BE2C (cell line): ENCODE measurements around the gene C11orf91.

Experiments
- DNase-seq: peaks from one replicate; pipeline ENCODE4 v3.0.0-alpha.2; 2020
- H3K27me3 ChIP-seq: fragments of 250-450 bp; sonication (Bioruptor Pico); 2 replicates; pipeline ENCODE4 v1.5.1; 2020; ENCODE audit warnings: mild to moderate bottlenecking
- H3K36me3 ChIP-seq: fragments of 250-450 bp; sonication (Bioruptor Pico); 2 replicates; pipeline ENCODE4 v1.5.1; 2020; ENCODE audit warnings: mild to moderate bottlenecking
- H3K4me1 ChIP-seq: fragments of 250-450 bp; sonication (Bioruptor Pico); 2 replicates; pipeline ENCODE4 v1.5.1; 2020
- H3K4me3 ChIP-seq: 2 replicates; pipeline ENCODE4 v1.5.1; 2011; ENCODE audit warnings: low read depth, low read length
- H3K9me3 ChIP-seq: fragments of 250-450 bp; sonication (Bioruptor Pico); 2 replicates; pipeline ENCODE4 v1.5.1; 2020
- TF ChIP-seq, protein P1 (sequence below): IDR thresholded peaks from 2 replicates; pipeline ENCODE4 v1.5.1; 2012; ENCODE audit warnings: mild to moderate bottlenecking, low read depth, low read length

Gene C11orf91

DNA sequence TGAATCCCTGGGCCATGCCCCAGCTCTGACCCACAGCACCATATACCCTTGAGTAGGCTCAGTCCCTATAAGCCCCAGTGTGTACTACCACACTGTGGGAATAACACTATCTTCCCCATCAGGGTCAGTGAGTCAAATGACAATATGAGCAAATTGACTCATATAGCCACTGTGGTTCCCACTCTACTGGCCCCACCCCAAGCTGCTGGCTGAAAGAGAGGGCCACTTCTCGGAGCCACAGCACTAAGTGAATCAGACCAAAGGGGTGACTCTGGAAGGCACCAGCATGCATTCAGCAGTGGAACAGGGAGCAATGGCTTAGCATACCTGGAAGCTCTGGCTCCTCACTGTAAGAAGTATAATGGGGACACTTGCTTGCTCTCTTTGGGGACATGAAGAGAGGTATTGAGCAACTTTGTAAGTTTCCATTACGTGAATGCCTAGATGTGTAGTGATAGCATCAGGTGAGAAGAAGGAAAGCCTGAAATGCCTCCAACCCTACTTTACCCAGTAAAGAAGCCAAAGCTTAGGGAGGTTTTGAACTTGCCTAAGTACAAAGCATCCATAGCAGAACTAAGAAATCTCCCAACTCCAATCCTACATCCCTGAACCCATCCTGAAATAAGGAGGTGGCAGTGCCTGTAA is 22.1 kb upstream of the C11orf91 start:
- Histone ChIP-seq H3K36me3 (no peaks in the 10 kb centered on the region), H3K9me3 (no peaks in the 10 kb centered on the region), H3K27me3 (no peaks in the 10 kb centered on the region), H3K4me3 (no peak overlapping the region), H3K4me1 (no peaks in the 10 kb centered on the region)
- no peak for DNase-seq
- TF ChIP-seq, protein P1, sequence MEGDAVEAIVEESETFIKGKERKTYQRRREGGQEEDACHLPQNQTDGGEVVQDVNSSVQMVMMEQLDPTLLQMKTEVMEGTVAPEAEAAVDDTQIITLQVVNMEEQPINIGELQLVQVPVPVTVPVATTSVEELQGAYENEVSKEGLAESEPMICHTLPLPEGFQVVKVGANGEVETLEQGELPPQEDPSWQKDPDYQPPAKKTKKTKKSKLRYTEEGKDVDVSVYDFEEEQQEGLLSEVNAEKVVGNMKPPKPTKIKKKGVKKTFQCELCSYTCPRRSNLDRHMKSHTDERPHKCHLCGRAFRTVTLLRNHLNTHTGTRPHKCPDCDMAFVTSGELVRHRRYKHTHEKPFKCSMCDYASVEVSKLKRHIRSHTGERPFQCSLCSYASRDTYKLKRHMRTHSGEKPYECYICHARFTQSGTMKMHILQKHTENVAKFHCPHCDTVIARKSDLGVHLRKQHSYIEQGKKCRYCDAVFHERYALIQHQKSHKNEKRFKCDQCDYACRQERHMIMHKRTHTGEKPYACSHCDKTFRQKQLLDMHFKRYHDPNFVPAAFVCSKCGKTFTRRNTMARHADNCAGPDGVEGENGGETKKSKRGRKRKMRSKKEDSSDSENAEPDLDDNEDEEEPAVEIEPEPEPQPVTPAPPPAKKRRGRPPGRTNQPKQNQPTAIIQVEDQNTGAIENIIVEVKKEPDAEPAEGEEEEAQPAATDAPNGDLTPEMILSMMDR: no peak

DNA sequence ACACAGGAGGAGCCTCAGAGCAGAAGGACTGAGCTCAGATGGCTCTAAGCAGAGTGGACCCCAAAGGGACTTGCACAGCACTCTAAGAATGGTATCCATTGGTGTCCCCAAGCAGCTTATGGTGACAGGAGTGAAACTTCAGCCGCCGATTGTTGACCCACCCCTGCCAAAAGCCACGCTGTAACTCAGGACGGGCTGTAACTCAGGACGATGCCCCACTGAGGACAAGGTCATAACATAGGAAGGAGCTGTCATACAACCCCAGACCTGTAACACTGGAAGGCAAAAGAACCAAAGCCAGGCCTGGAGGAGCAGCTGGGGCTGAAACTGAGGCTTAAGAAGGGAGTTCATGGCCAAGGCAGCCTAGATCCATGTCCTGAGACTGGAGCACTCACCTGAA is 21.4 kb upstream of the C11orf91 start:
- no peak overlapping the region for H3K4me3 ChIP-seq
- no peaks in the 10 kb centered on the region for H3K36me3 ChIP-seq
- no peaks in the 10 kb centered on the region for H3K27me3 ChIP-seq
- DNase-seq: no peak
- no peaks in the 10 kb centered on the region for H3K4me1 ChIP-seq
- TF ChIP-seq, protein P1: no peak
- H3K9me3 ChIP-seq: no peaks in the 10 kb centered on the region

DNA sequence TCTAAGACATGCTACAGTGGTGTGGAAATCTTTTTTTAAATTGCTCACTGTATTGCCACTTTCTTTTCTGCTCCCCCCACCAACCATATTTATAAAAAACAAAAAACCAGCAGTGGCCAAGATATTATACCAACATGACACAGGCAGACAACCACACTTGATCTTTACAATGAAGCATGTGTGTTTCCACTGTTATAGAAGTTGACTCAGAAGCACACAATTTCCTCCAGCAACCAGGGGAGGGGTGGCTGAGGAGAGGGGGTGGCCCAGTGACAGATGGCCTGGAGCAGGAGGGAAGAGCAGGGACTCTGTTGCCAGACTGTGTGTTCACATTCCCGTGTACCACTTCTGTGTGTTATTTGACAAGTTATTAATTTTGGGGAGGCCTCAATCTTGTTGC is 20.8 kb upstream of the C11orf91 start:
- H3K27me3 ChIP-seq: no peaks in the 10 kb centered on the region
- DNase-seq: no peak
- no peaks in the 10 kb centered on the region for H3K9me3 ChIP-seq
- H3K4me3 ChIP-seq: no peak overlapping the region
- TF ChIP-seq, protein P1: no peak
- H3K36me3 ChIP-seq: no peaks in the 10 kb centered on the region
- no peaks in the 10 kb centered on the region for H3K4me1 ChIP-seq

DNA sequence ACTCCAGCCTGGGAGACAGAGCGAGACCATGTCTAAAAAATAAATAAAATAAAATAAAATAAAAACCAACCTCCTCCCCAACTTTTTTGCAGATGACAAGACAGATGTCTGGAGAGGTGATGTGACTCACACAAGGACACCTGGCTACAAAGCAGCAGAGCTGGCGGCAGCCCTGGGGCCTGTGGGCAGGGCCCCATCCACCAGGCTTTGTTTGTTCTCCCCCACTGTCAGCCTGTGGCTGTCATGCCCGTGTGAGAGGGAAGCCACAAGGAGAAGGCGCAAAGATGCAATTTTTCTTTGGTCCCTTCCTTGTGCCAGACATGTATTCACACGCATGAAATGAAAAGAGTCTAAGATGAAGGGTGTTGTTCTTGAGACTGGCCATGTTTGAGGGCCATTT is 19.0 kb upstream of the C11orf91 start:
- TF ChIP-seq, protein P1: no peak
- no peak for DNase-seq
- Histone ChIP-seq H3K27me3 (no peaks in the 10 kb centered on the region), H3K9me3 (no peaks in the 10 kb centered on the region), H3K36me3 (no peaks in the 10 kb centered on the region), H3K4me3 (no peak overlapping the region), H3K4me1 (no peaks in the 10 kb centered on the region)

DNA sequence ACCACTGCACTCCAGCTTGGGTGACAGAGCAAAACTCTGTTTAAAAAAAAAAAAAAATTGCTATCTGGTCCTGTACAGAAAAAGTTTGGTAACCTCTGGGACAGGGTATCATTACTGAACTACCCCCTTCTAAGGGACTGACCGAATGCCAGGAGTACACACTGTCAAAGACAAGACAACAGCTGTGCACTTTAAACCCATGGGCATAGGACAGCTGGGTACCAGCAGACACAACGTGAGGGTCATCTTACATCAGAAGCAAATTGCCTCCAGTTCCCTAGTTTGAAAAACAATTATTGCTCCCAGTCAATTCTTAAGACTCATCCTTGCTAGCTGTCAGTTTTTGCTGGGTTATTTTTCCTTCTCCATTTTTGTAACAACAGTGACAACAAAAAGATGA is 17.8 kb upstream of the C11orf91 start:
- H3K9me3 ChIP-seq: no peaks in the 10 kb centered on the region
- no peak for DNase-seq
- H3K4me3 ChIP-seq: no peak overlapping the region
- no peaks in the 10 kb centered on the region for H3K36me3 ChIP-seq
- no peaks in the 10 kb centered on the region for H3K4me1 ChIP-seq
- no peaks in the 10 kb centered on the region for H3K27me3 ChIP-seq
- TF ChIP-seq, protein P1: no peak

DNA sequence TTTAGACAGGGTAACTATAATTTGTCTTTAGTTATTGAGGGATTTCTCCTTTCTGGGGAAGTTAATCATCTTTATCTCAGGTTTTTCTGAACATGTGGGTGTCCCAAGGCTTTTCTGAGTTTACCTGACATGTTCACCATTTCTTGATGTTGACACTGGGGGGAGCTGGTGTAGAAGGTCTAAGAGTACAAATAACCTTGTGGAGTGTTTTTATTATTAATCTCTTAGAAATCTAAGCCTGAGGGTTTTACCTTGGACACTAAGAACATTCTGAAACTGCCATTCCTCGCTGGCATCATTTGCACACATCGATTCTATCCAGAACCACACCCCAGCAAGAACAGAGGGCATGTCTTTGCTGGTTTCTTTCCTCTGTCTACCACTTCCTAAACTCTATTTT is 15.6 kb upstream of the C11orf91 start:
- Histone ChIP-seq H3K4me3 (no peak overlapping the region), H3K4me1 (no peaks in the 10 kb centered on the region), H3K36me3 (no peaks in the 10 kb centered on the region), H3K27me3 (no peaks in the 10 kb centered on the region), H3K9me3 (no peaks in the 10 kb centered on the region)
- DNase-seq: no peak
- TF ChIP-seq, protein P1: peak; percentile 23
